GM21717 (cell line): ENCODE measurements around the gene SLC39A8.
"Not testable (repeated sequence)": the region's sequence is repeated elsewhere in the genome, so short reads cannot be mapped to it uniquely, and the experiment has no call there.

ENCODE experiments used
- ATAC-seq: cut with Tn5 transposase; IDR thresholded peaks from one replicate; pipeline ENCODE4 v1.9.1; 2021; ENCODE audit warnings: mild to moderate bottlenecking, moderate library complexity; ENCODE audit not compliant: unreplicated experiment

SLC39A8 gene

DNA sequence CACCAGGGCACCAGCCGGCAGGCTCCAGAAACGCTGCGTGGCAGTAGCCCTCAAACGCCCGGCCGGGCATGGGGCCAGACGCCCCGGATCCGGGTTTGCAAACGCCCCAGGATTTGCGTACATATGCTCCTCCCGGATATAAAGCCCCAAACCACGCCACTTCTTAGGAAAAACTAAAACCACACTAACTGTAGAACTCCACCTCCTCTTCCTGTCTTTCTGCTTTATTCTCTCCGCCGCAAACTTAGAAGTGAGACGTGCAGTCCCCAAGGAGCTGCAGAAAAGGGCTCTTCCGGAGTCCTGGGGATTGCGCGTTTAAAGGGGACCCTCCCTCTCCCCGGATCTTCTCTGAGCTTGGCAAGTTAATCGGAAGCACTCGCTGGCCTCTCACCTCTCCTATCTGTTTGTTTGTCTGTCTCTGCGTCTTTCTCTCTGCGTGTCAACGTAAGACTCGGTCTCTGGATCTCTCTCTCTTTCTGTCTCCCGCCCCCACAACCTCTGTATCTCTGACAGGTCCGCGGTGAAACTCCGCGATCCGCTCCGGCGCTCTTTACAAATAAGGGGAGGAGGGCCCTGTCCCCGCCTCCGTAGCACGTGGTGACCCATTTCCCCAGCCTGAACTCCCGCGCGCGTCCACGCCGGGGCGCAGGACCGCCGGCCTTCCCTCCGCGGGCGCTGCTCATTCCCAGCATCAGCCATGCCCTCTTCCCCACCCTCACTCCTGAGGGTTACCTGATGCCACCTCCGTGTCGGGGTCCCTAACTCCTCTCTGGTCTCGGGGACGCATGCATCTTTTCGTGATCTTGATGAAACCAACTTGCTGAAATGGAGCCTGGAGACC is at the start of gene SLC39A8:
Gene SLC39A8 (minus strand): TSS at position 529 of the 841 bp plus-strand sequence. CDS start 820 bp downstream, outside the sequence.
- ATAC-seq: peak; percentile 86

DNA sequence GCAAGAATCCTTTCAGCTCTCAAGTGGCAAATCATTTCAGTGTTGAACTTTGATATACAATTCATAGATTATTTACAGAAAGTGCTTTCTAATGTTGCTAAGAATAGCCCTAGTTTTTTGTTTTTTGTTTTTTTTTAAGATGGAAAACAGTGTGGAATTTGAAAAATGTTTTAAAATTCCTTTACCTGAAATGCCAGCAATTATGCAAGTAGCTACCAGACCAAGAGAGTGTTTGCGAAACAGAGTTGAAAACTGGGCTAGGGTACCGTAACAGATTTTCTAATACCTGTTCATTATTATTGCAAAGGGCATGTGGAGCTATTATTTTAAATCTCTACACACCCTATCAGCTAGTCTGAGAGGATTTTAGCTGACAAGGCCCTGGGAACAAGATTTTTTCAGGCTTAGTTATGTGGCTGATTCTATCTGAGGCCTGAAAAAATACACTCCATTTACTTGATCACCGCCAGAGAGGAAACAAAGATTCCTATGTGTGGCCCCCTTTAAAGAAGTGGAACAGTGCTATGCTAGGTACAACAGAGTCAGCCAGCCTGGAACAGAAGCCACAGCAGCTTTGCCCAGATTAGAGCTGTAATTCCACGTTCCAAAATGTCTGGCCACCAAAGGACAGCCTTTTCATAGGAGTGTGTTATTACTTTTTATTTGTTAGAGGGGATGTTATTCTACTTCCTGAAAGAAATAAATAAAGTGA is 46.9 kb upstream of the SLC39A8 start:
- no peak for ATAC-seq

DNA sequence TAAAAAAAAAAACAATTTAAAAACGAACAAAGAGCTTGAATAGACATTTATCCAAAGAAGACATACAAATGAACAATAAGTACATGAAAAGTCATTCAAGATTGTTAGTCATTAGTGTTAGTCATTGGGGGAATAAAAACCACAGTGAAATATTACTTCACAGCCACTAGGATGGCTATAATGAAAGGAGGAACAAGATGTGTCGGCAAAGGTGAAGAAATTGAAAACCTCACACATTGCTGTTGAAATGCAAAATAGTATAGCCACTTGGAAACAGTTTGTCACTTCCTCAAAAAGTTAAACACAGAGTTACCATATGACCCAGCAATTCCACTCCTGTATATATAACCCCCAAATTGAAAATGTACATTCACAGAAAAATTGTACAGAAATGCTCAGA is 45.2 kb upstream of the SLC39A8 start:
- peak; percentile 97 for ATAC-seq

DNA sequence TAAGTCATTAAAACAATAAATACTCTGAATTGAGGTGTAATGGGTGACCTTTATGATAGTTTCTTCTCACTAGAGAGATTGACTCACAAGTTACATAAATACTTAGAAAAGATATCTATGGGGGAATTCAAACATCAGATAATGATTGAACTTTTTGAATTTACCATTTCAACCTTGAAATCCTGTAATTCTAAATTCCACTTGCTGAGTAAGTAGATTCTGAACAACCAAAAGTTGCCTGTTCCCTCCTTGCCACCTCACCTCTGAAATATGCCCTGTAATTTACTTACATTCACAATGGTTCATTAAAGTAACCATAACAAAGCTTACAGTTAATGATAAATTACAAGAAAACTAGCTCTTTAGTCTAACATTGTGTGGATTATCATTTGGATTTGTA is 43.3 kb upstream of the SLC39A8 start:
- ATAC-seq: no peak

DNA sequence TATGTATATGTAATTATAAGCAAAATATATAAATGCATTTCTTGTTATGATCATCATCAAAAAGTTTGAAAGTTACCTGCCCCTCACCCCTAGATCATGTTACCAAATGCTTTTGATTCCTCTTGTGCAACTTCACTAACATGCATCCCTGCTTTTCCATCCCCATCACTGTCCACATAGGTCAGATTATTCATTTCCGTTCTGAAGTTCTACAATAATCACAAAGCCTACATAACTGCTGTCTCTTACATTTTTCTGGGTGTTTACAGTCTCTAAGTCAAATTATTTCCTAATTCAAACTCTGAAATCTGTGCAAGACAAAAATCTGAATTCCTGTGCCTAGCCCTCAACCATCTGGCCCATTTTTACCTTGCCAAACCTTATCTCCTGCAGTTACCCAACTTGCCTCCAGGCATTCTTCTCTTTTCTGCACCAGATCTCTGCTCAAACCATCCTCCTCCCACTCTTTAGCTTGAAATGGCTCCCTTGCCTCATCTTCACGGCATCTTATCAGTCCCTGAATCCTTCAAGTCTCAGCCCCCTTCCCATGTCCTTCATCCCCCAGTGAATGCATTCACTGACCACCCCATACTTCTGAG is 42.4 kb upstream of the SLC39A8 start:
- ATAC-seq: no peak

DNA sequence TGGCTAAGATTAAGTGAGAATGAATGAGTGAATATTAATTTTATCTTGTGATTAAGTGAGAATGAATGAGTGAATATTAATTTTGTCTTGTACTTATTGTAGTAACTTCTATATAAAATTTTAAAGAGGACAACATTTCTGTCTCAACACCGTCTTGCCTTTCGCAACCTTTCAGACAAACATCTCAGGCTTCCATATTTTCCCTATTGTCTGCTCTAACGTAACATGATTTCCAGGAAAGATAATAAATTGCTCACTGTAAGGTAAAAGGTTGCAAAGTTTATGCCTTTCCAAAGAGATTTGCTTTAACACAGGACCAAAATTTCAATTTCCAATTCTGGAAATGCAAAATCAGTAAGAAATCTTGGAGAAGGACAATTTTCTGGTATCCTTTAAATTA is 41.7 kb upstream of the SLC39A8 start:
- ATAC-seq: no peak

DNA sequence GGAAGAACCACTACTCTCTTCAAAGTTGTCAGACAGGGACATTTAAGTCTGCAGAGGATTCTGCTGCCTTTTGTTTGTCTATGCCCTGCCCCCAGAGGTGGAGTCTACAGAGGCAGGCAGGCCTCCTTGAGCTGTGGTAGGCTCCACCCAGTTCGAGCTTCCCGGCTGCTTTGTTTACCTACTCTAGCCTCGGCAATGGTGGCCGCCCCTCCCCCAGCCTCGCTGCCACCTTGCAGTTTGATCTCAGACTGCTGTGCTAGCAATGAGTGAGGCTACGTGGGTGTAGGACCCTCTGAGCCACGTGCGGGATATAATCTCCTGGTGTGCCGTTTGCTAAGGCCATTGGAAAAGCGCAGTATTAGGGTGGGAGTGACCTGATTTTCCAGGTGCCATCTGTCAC is 35.0 kb upstream of the SLC39A8 start:
- not testable (repeated sequence) for ATAC-seq

DNA sequence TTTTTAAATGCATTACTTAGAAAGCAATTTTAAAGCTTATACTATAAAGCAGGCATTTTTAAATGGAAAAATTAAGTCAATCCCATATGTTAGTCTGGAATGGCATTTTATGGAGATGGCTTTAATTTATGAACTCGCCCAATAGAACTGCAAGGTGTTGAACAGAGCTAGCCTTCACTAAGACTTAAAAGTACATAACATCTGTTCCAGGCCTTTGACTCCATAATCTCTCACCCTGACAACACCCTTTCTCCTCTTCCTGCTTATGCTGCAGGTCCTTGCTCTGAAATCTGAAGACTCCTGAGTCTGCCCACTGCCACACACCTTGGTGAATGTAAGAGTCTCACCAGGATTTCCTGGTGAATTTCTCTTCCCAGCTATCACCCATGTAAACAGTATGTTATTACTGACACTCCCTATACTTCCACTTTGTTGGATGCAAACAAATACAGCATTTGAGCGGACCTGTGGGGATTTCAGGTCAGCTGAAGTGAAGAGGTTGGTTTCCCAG is 17.7 kb upstream of the SLC39A8 start:
- ATAC-seq: no peak

DNA sequence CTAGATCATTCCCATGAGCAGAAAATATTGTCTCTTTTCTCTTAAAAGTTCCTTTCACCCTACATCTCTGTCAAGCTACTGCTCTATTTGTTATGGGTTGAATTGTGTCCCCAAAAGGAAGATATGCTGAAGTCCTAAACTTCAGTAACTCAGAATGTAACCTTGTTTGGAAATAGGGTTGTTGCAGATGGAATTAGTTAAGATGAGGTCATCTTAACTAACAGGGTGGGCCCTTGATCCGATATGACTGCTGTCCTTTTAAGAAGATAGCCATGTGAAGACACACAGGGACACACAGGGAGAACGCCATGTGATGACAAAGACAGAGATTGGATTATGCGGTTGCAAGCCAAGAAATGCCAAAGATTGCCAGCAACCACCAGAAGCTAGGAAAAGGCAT is 12.8 kb upstream of the SLC39A8 start:
- no peak for ATAC-seq

DNA sequence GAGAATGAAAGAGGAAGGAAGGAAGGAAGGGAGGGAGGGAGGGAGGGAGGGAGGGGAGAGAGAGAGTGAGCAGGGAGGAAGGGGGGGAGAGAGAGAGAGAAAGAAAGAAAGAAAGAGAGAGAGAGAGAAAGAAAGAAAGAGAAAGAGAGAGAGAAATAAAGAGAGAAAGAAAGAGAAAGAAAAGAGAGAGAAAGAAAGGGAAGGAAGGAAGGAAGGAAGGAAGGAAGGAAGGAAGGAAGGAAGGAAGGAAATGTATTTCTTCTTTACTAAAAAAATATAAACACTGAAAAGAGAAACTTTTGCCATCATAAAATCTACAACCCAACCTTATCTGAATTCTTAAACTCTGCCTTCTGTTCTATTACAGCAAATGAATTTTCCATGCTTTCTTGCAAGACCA is 12.4 kb upstream of the SLC39A8 start:
- ATAC-seq: not testable (repeated sequence)

DNA sequence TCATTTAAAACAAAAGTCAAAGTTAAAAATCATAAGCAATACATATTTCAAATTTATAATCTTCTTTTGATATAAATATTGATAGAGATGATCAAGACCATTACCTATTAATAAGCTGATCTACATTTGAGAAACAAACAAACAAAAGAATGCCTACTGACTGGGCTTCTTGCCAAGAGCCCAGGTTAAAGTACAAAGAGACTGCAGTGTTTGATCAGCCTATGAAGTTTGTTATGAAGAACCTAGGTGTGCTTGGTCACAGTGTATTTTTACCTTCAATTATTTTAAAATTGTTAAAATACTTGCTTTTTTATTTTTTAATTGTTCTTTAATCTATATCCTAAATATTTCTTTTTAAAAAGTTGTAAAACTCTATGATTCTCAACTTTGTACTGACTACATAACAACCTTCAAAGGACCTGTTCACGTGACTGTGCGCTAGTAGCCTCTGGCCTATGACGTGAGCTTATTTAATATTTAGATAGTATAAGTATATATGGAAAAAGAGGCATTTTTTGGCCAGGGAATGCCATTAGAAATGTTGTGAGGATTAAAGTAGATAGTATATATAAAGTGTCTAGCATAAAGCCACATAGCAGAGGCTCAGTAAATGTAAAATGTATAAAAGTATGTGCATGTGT is 11.4 kb upstream of the SLC39A8 start:
- no peak for ATAC-seq

DNA sequence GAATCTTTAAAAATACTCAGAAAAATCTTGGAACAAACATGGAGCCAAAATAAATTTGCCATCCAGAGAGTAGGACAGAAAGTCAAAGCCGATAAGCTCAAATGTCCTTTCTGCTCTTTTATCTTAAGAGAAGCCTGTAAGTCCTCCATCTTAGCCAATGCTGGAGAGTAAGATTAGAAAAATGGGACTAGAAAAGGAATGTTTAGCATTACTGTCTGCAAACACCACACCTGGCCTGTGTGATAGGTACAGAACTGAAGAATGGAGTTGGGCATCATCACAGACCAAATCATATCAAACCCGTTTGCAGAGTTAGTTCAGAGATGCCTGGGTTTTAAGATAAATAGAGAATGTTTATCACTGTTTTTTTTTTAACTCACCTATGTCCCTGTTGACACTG is 10.5 kb upstream of the SLC39A8 start:
- ATAC-seq: no peak

DNA sequence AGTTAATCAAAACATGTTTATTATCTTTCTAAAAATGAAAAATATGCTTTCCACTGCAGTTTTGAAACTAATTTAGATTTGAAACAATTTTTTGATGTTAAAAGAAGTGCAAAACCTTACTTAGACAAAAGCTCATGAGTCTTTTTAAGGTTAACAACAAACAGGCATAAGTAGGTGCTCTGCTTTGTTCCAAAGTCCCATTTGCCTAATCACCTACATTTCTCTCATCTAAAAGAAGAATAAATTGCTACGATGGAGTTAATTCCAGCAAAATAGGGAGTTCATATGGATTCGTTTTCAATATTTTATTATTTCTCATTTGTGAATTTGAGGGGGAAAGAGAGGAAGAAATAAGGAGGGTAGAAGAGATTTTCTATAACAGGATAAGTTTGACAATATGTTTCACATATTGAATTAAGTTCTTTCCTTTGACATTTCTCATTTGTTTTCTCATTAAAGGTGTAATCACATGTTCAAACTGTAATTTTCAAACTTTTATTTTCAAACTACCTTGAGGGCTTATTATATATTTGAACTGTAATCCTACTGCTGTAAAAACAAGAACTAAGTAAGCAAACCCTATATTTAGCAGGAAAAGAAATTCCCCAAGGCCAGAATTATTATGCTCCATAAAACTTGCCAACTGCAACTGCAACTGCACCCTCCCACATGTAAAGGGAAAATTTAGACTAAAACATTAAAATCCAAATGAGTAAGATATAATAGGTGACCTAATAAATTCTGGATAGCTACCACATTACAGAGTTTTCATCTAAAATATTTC is 9.6 kb upstream of the SLC39A8 start:
- ATAC-seq: no peak

DNA sequence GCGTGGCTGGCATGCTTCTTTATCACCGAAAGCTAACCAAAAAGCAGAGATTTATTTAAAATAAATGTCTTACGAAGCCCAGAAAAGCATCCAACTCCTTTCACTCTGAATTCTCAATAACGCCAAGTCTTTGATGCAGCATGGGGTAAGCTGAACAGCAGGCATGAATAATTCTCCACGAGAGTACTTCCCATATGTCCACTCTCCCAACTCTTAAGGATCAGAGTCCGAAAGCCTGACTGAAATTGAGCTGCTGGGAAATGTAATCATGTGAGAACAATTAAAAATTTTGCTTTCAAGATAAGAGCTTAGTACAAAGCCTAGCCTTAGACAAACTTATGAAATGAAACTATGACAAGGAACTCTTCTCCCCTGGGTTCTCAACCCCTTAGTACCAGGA is 7.5 kb upstream of the SLC39A8 start:
- ATAC-seq: no peak

DNA sequence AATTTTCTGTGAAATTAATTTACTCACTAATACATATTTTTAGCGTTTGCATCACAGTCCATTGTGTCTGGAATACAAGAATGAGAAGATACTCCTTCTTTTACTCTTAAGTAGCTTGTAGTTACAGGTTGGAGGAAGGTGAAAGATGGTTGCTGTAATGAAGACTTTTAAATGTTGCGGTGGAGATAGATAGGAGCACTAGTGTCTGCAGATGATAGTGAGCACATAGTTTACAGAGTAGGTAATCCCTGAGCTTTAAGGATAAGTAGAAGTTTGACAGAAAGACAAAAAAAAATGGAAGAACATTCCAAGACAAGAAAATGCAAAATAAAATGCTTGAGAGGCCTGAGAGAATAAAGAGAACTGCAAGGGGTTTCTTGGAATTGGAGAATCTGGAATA is 5.4 kb upstream of the SLC39A8 start:
- ATAC-seq: no peak

DNA sequence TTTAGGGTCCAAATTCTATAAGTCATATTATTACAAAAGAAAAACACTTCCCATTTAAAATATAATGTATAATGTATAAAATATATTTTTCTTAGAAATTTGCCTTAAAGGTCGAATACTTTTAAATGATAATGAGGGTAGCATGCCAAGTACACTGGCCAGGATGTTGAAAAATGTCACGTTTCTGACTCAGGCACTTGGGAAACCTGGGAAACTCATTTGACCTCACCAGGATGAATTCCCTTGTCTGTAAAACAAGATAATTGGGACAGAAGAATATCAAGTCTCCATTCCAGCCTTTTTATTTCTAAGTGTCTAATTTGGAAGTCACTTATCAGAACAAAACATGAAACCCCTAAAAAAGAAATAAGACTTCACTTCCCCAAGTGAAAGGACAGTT is 3.4 kb upstream of the SLC39A8 start:
- ATAC-seq: no peak

DNA sequence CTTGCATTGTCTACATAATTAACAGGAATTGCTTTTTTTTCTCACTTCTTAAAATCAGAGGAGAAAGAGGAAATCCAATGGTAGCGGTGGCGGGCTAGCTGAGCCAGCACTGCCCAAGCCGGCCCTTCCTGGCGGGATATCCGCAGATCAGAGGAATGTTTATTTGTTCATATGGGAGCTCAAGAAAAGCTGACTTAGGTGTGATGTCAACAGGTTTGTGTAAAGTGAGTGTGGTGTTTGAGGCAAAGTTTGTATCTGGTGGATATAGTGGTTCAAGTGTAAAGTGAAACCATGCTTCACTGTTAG is 466 bp upstream of the SLC39A8 start:
- ATAC-seq: no peak

DNA sequence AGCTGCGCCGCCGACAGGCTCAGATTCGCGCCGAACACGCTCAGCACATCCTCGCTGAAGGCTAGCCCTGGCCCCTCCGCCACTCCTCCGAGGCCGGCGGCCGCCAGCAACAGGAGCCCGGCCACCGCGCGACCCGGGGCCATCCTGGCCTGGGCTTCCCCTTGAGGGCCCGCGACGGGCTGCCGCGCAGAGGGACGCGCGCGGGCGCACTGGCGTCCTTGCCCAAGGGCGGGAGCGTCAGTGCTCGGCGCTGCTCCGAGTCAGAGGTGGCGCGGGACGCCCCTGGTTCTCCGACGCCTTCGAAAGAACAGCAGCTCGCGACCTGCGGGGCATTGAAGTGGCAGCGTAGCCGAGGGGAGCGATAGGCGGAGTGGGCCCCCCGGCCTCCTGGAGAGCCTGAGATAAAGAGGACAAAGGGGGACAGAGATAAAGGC is 745 bp downstream of the SLC39A8 start:
- peak; percentile 54 for ATAC-seq

DNA sequence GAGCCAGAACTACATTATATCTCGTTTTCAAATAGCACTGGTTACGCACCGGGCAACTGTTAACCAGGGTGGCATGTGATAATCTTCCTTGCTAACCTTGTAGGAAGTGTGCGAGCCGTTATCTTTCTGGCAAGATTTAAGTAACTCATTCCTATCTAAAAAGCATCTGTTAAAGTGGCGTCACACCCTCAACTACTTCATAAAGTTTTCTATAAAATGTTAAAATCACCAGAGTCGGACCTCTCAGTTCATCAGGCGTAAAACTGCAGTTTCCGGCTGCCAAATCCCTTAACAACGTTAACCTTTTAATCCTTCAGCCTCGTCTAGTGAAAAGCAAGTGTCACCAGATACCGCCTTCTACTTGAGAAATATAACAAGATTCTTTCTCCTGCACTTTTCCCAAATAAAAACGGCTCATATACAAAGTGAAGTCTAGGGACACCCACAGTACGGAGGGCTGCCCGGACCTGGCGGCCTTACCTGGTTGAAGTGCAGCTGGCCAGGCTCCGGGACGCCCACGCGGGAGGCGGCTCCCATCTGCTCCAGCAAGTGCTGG is 1.2 kb downstream of the SLC39A8 start:
- ATAC-seq: no peak

DNA sequence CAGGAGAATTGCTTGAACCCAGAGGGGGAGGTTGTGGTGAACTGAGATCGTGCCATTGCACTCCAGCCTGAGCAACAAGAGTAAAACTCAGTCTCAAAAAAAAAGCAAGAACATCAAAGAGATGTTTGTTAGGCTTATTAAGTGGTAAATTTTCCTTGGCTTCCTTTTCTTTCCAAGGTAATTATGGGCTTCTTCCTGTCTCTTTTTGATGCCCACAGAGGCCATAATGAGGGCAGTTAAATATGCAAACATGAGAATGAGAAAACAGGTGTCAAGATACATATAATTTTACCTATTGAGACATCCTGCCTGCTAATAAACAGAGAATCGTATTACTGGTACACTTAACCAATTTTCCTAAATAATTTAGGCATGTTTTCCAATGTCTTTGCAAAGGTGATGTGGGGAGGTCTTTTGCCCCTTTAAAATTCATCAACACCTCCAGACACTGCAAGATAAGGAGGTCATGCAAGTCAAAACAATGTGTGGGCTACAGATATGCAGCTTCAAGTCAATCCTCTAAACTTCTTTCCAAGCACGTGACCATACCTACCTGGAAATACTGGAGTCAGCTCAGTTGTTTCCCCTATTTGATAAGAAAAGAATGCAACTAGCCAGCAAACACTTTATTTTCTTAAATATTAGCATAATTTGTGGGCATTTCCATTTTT is 2.7 kb downstream of the SLC39A8 start:
- no peak for ATAC-seq
